ENCODE measurements around the gene CLCN6.

Gene CLCN6

GRCh38 chr1:11833497-11833896 lies 27.5 kb downstream of the CLCN6 start:
- no peak for DNase-seq

- DNase-seq = no peak
Measured at GRCh38 chr1:11833900-11834299, 27.9 kb downstream of the CLCN6 start.

- no peak for DNase-seq
Measured at GRCh38 chr1:11835441-11836225, 29.6 kb downstream of the CLCN6 start.

- no peak for DNase-seq
Measured at GRCh38 chr1:11836955-11837766, 31.2 kb downstream of the CLCN6 start.

- no peak for DNase-seq
Measured at GRCh38 chr1:11837767-11838348, 31.9 kb downstream of the CLCN6 start.

GRCh38 chr1:11838349-11839272 lies 32.6 kb downstream of the CLCN6 start:
- peak; percentile 71 for DNase-seq

- no peak for DNase-seq
Measured at GRCh38 chr1:11839727-11840705, 34.0 kb downstream of the CLCN6 start.

GRCh38 chr1:11841245-11842153 lies 35.5 kb downstream of the CLCN6 start:
- no peak for DNase-seq

GRCh38 chr1:11842154-11843041 lies 36.4 kb downstream of the CLCN6 start:
- no peak for DNase-seq

GRCh38 chr1:11845641-11846335 lies 39.8 kb downstream of the CLCN6 start:
- DNase-seq = peak; percentile 52

- peak; percentile 96 for DNase-seq
Measured at GRCh38 chr1:11847667-11848372, 41.8 kb downstream of the CLCN6 start, which contains the start of gene NPPA. Gene NPPA, minus strand, starts transcription at chr1:11847783. Its CDS starts 99 bp downstream, at chr1:11847684.

GRCh38 chr1:11848373-11848700 lies 42.3 kb downstream of the CLCN6 start:
- DNase-seq = no peak

GRCh38 chr1:11850156-11850555 lies 44.2 kb downstream of the CLCN6 start:
- no peak for DNase-seq

- no peak for DNase-seq
Measured at GRCh38 chr1:11851180-11851579, 45.2 kb downstream of the CLCN6 start.

- peak; percentile 14 for DNase-seq
Measured at GRCh38 chr1:11854519-11854918, 48.5 kb downstream of the CLCN6 start.

GRCh38 chr1:11855430-11855829 lies 49.4 kb downstream of the CLCN6 start:
- no peak for DNase-seq

GRCh38 chr1:11856698-11857097 lies 50.7 kb downstream of the CLCN6 start:
- DNase-seq = no peak
